B cell (primary cell): ENCODE measurements around the gene TCERG1L. TPM values are rescaled to one million over a fixed set of nuclear protein-coding genes. Genes with fewer than 3 reads are reported as not detected.

Source experiments
- ATAC-seq: fragments of 200-7000 bp; cut with Tn5 transposase; one replicate; pipeline ENCODE4 v1.10.0; 2021; ENCODE audit warnings: low read depth, mild to moderate bottlenecking, moderate number of reproducible peaks, moderate library complexity
- CTCF ChIA-PET: fragments of 350-600 bp; sonication (Branson Sonifier 250); formaldehyde crosslinking; loops from one replicate; lab custom pipeline; 2021; ENCODE audit warnings: antibody characterized with exemption, inconsistent platforms; lab: Charles Lee
- POLR2A ChIA-PET: fragments of 350-600 bp; sonication (Branson Sonifier 250); formaldehyde crosslinking; loops from one replicate; lab custom pipeline; 2021; ENCODE audit warnings: antibody characterized with exemption; lab: Charles Lee
- DNase-seq: peaks from one replicate; pipeline ENCODE4 v3.0.0; 2013
- H2AFZ ChIP-seq: 2 replicates; pipeline ENCODE4 v1.6.1; 2012; ENCODE audit warnings: mild to moderate bottlenecking, low read depth, low read length; ENCODE audit not compliant: insufficient read depth, poor library complexity, severe bottlenecking
- H3K27ac ChIP-seq, 2 donors: 1 replicate in 1 of 2; 2 replicates in 1 of 2; pipeline ENCODE4 v1.5.1; 2012 to 2013; ENCODE audit warnings: low read length in 2 of 2, mild to moderate bottlenecking in 2 of 2, moderate library complexity in 1 of 2
- H3K27me3 ChIP-seq, 4 experiments: fragments of 200-600 bp in 1 of 4; sonication (generic) in 1 of 4; replicated peaks in 1 of 4; 1 replicate in 2 of 4; 2 replicates in 2 of 4; pipeline versions ENCODE4 v1.6.1 to v1.7.0; 2013 to 2016; ENCODE audit warnings: low read length in 3 of 4, mild to moderate bottlenecking in 2 of 4, mixed read lengths in 1 of 4, moderate library complexity in 1 of 4; ENCODE audit not compliant: insufficient read depth in 4 of 4, control insufficient read depth in 3 of 4; ENCODE audit errors: control extremely low read depth in 1 of 4
- H3K36me3 ChIP-seq, 2 experiments: replicated peaks in 1 of 2; 1 replicate in 1 of 2; 2 replicates in 1 of 2; pipeline versions ENCODE4 v1.6.1 to v1.7.1; 2013; ENCODE audit warnings: low read length in 1 of 2; ENCODE audit not compliant: insufficient read depth in 2 of 2, control insufficient read depth in 1 of 2; ENCODE audit errors: control extremely low read depth in 1 of 2, extremely low read depth in 1 of 2
- H3K4me1 ChIP-seq, 2 donors: fragments of 200-600 bp in 1 of 2; sonication (generic) in 1 of 2; 1 replicate in 1 of 2; 2 replicates in 1 of 2; pipeline versions ENCODE4 v1.5.1 to v1.6.1; 2013 to 2017; ENCODE audit warnings: low read length in 2 of 2; ENCODE audit not compliant: control insufficient read depth in 2 of 2, insufficient read depth in 2 of 2
- H3K4me2 ChIP-seq: replicated peaks from 2 replicates; pipeline ENCODE3; 2012; ENCODE audit warnings: mild to moderate bottlenecking, low read depth, low read length; ENCODE audit not compliant: poor library complexity, severe bottlenecking
- H3K4me3 ChIP-seq, 5 experiments: fragments of 200-600 bp in 1 of 5; sonication (generic) in 1 of 5; 1 replicate in 3 of 5; 2 replicates in 2 of 5; pipeline versions ENCODE4 v1.5.1 to v1.7.0; 2011 to 2016; ENCODE audit warnings: low read length in 4 of 5, mild to moderate bottlenecking in 4 of 5, low read depth in 2 of 5, control low read depth in 1 of 5, moderate library complexity in 1 of 5; ENCODE audit not compliant: insufficient read depth in 1 of 5; ENCODE audit errors: control extremely low read depth in 1 of 5, extremely low read depth in 1 of 5
- H3K79me2 ChIP-seq: fragments of 200-600 bp; sonication (generic); one replicate; pipeline ENCODE4 v1.6.0; 2016; ENCODE audit warnings: low read length; ENCODE audit not compliant: control insufficient read depth, insufficient read depth
- H3K9ac ChIP-seq: fragments of 200-600 bp; sonication (generic); 2 replicates; pipeline ENCODE4 v1.6.1; 2017; ENCODE audit warnings: mild to moderate bottlenecking, low read length, moderate library complexity
- H3K9me3 ChIP-seq, 3 donors: one replicate each; pipeline versions ENCODE4 v1.6.1 to v1.7.1; 2013; ENCODE audit warnings: low read length in 2 of 3; ENCODE audit not compliant: control insufficient read depth in 2 of 3, insufficient read depth in 1 of 3; ENCODE audit errors: control extremely low read depth in 1 of 3
- H4K20me1 ChIP-seq: 2 replicates; pipeline ENCODE4 v1.6.0; 2012; ENCODE audit warnings: mild to moderate bottlenecking, low read length; ENCODE audit not compliant: insufficient read depth, control insufficient read depth, poor library complexity, severe bottlenecking
- H3K27ac Mint-ChIP-seq: one replicate; pipeline ENCODE4 v1.8.0; 2021; ENCODE audit warnings: mixed read lengths
- H3K27me3 Mint-ChIP-seq: one replicate; pipeline ENCODE4 v1.8.0; 2021; ENCODE audit warnings: mixed read lengths
- H3K4me1 Mint-ChIP-seq: one replicate; pipeline ENCODE4 v1.8.0; 2021; ENCODE audit warnings: mixed read lengths
- H3K4me3 Mint-ChIP-seq: one replicate; pipeline ENCODE4 v1.8.0; 2021; ENCODE audit warnings: mixed read lengths
- H3K9me3 Mint-ChIP-seq: one replicate; pipeline ENCODE4 v1.8.0; 2022; ENCODE audit warnings: mixed read lengths; ENCODE audit not compliant: insufficient read depth
- EZH2 ChIP-seq: IDR thresholded peaks from 2 replicates; pipeline ENCODE4 v1.6.1; 2012; ENCODE audit warnings: borderline replicate concordance, low read depth, mild to moderate bottlenecking, moderate library complexity, low read length; ENCODE audit not compliant: insufficient read depth, poor library complexity, severe bottlenecking
- WGBS: methylation state at CpG from one replicate; pipeline ENCODE4 v1.1.5; 2013; ENCODE audit warnings: missing lambda C conversion rate; ENCODE audit not compliant: insufficient coverage; 5-methylcytosine and 5-hydroxymethylcytosine counted together
- intact Hi-C: fragments of 100-400 bp; cut with micrococcal nuclease; formaldehyde crosslinking; loops from one replicate; pipeline ENCODE4 v1.10.0; 2022
- polyA plus RNA-seq: library from polyadenylated mRNA; depleted of rRNA; stranded (reverse); fragments of >200 nt; gene quantifications from 2 replicates; pipeline ENCODE4 v1.2.3, GENCODE V29; 2012
- total RNA-seq, 2 donors: library from RNA; stranded (reverse); fragments of 120-200 nt in 1 of 2; gene quantifications; 1 replicate in 1 of 2; 2 replicates in 1 of 2; pipeline versions ENCODE4 v1.2.3 to v1.2.4, GENCODE V29; 2013 to 2022
- TF ChIP-seq, protein P1 (sequence below): fragments of 200-600 bp; IDR thresholded peaks from one replicate; pipeline ENCODE4 v1.8.0; 2022; ENCODE audit warnings: antibody characterized with exemption, mild to moderate bottlenecking

TCERG1L gene
- total and polyA plus RNA-seq, 2 donors (not counting 1 experiment from before 2014, with no cell fraction given) = 0.10 TPM; not detected in 1

DNA sequence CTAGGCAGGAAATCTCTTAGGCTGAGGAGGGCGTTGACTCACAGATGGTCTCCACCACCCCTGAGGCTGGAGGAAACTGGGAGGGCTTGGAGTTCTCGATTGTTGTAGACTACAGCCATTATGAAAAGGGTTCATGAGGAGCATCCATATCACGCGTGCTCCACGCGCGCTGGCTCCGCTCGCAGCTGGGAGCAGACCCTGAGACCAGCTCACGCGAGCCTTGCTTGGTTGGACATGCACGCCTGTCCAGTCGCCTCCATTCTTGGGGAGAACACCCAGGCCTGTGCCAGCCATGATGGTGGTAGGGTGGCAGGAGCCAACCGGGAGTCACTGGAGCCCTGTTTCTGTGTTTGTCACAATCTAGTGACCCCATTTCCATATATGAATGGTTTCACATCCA is 139.1 kb downstream of the TCERG1L start:
- CTCF ChIA-PET = no interaction called here
- H3K4me1 ChIP-seq = no peaks in the 10 kb centered on the region
- Mint-ChIP-seq H3K4me1 (no peaks in the 10 kb centered on the region), H3K4me3 (no peak overlapping the region), H3K27ac (no peak overlapping the region), H3K9me3 (no peaks in the 10 kb centered on the region), H3K27me3 (no peaks in the 10 kb centered on the region)
- intact Hi-C loops = no loop called here
- H3K9ac ChIP-seq = no peak overlapping the region
- ATAC-seq (no peak), DNase-seq (no peak)
- no peaks in the 10 kb centered on the region for H3K36me3 ChIP-seq
- H3K4me2 ChIP-seq = no peak overlapping the region
- no peak overlapping the region for H3K27ac ChIP-seq
- H3K79me2 ChIP-seq = no peaks in the 10 kb centered on the region
- H2AFZ ChIP-seq = no peak overlapping the region
- TF ChIP-seq, protein P1, sequence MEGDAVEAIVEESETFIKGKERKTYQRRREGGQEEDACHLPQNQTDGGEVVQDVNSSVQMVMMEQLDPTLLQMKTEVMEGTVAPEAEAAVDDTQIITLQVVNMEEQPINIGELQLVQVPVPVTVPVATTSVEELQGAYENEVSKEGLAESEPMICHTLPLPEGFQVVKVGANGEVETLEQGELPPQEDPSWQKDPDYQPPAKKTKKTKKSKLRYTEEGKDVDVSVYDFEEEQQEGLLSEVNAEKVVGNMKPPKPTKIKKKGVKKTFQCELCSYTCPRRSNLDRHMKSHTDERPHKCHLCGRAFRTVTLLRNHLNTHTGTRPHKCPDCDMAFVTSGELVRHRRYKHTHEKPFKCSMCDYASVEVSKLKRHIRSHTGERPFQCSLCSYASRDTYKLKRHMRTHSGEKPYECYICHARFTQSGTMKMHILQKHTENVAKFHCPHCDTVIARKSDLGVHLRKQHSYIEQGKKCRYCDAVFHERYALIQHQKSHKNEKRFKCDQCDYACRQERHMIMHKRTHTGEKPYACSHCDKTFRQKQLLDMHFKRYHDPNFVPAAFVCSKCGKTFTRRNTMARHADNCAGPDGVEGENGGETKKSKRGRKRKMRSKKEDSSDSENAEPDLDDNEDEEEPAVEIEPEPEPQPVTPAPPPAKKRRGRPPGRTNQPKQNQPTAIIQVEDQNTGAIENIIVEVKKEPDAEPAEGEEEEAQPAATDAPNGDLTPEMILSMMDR = no peak
- TF ChIP-seq EZH2 = no peak
- 85% methylated on average over 13 of the region's 14 CpGs for WGBS
- H3K9me3 ChIP-seq = peaks cover 0 to 54% (median 0%) of the 10 kb centered on the region in 3 donors
- no peaks in the 10 kb centered on the region for H4K20me1 ChIP-seq
- no peaks in the 10 kb centered on the region for H3K27me3 ChIP-seq
- H3K4me3 ChIP-seq = no peak overlapping the region
- POLR2A ChIA-PET = no interaction called here

GRCh38 chr10:131169146-131169545 is 142.4 kb downstream of the TCERG1L start:
- Histone ChIP-seq H3K9me3 (peaks cover 0 to 36% (median 0%) of the 10 kb centered on the region in 3 donors), H2AFZ (no peak overlapping the region)
- TF ChIP-seq, protein P1 = no peak
- TF ChIP-seq EZH2 = no peak

More at GRCh38 chr10:131169146-131169545, 142.4 kb downstream of the TCERG1L start:
- Histone ChIP-seq H3K27me3 (no peaks in the 10 kb centered on the region), H3K79me2 (no peaks in the 10 kb centered on the region), H3K4me1 (no peaks in the 10 kb centered on the region), H3K27ac (no peak overlapping the region), H3K4me3 (no peak overlapping the region), H3K9ac (no peak overlapping the region), H4K20me1 (no peaks in the 10 kb centered on the region), H3K4me2 (no peak overlapping the region), H3K36me3 (no peaks in the 10 kb centered on the region)
- CTCF ChIA-PET = no interaction called here
- no peak overlapping the region for H3K27ac Mint-ChIP-seq
- WGBS = 72% methylated on average over 4 of the region's 7 CpGs
- ATAC-seq (no peak), DNase-seq (no peak)
- no peaks in the 10 kb centered on the region for H3K27me3 Mint-ChIP-seq
- H3K4me3 Mint-ChIP-seq = no peak overlapping the region
- intact Hi-C loops = no loop called here
- H3K9me3 Mint-ChIP-seq = no peaks in the 10 kb centered on the region
- no peaks in the 10 kb centered on the region for H3K4me1 Mint-ChIP-seq
- POLR2A ChIA-PET = no interaction called here
